ENCODE data around the gene KANK2. TPM values are rescaled to one million over a fixed set of nuclear protein-coding genes. Genes with fewer than 3 reads are reported as not detected.

The KANK2 gene
- total and polyA plus RNA-seq, 2 donors (not counting 1 experiment from before 2014, with no cell fraction given): 192 to 511 TPM

- no peak for DNase-seq (ENCODE audit: low read depth in 2 of 2)
- peaks cover 11% of the 10 kb centered on the region for H3K4me1 ChIP-seq (ENCODE audit: control insufficient read depth, extremely low read depth, insufficient read depth, low read length)
- no peak overlapping the region for H3K4me3 ChIP-seq (replicated peaks in 1 of 4; ENCODE audit: control extremely low read depth in 1 of 4, insufficient read depth in 1 of 4, low read depth in 3 of 4, low read length in 4 of 4)
- H4K20me1 ChIP-seq (ENCODE audit: control insufficient read depth, extremely low read depth, insufficient read depth, low read length): no peaks in the 10 kb centered on the region
- no peak overlapping the region for H3K4me2 ChIP-seq (ENCODE audit: extremely low read depth, insufficient read depth, low read length)
- no peak overlapping the region for H3K27ac ChIP-seq (ENCODE audit: insufficient read depth, low read length)
- H3K27me3 ChIP-seq (ENCODE audit: control insufficient read depth, insufficient read depth, low read length): no peaks in the 10 kb centered on the region
- H3K36me3 ChIP-seq (ENCODE audit: control insufficient read depth, insufficient read depth, low read length): no peaks in the 10 kb centered on the region
- no peak overlapping the region for H3K9ac ChIP-seq (ENCODE audit: insufficient read depth, low read length)
- no peaks in the 10 kb centered on the region for H3K9me3 ChIP-seq (ENCODE audit: control insufficient read depth, insufficient read depth, low read depth, low read length)
- H2AFZ ChIP-seq (ENCODE audit: low read length): no peak overlapping the region
- H3K79me2 ChIP-seq (ENCODE audit: control insufficient read depth, insufficient read depth, low read length): no peaks in the 10 kb centered on the region
- no peak for TF ChIP-seq CTCF (conservative IDR thresholded peaks at IDR 0.05 in 1 of 2, IDR thresholded peaks at IDR 0.05 in 1 of 2; ENCODE audit: low read depth in 1 of 2, low read length in 2 of 2)
- no peak for TF ChIP-seq EZH2 (IDR thresholded peaks at IDR 0.05; ENCODE audit: low read length, missing control alignments)
Observed at GRCh38 chr19:11208561-11209471, 11.5 kb upstream of the KANK2 start.

GRCh38 chr19:11205939-11206570, 8.7 kb upstream of the KANK2 start:
- H3K27me3 ChIP-seq (ENCODE audit: control insufficient read depth, insufficient read depth, low read length): no peaks in the 10 kb centered on the region
- no peak overlapping the region for H3K4me3 ChIP-seq (replicated peaks in 1 of 4; ENCODE audit: control extremely low read depth in 1 of 4, insufficient read depth in 1 of 4, low read depth in 3 of 4, low read length in 4 of 4)
- H3K27ac ChIP-seq (ENCODE audit: insufficient read depth, low read length): no peak overlapping the region
- TF ChIP-seq EZH2 (IDR thresholded peaks at IDR 0.05; ENCODE audit: low read length, missing control alignments) (no peak), CTCF (conservative IDR thresholded peaks at IDR 0.05 in 1 of 2, IDR thresholded peaks at IDR 0.05 in 1 of 2; ENCODE audit: low read depth in 1 of 2, low read length in 2 of 2) (no peak)
- no peak overlapping the region for H3K4me2 ChIP-seq (ENCODE audit: extremely low read depth, insufficient read depth, low read length)
- no peaks in the 10 kb centered on the region for H3K9me3 ChIP-seq (ENCODE audit: control insufficient read depth, insufficient read depth, low read depth, low read length)
- no peaks in the 10 kb centered on the region for H3K36me3 ChIP-seq (ENCODE audit: control insufficient read depth, insufficient read depth, low read length)
- no peaks in the 10 kb centered on the region for H4K20me1 ChIP-seq (ENCODE audit: control insufficient read depth, extremely low read depth, insufficient read depth, low read length)
- no peaks in the 10 kb centered on the region for H3K79me2 ChIP-seq (ENCODE audit: control insufficient read depth, insufficient read depth, low read length)
- no peak for DNase-seq (ENCODE audit: low read depth in 2 of 2)
- H3K4me1 ChIP-seq (ENCODE audit: control insufficient read depth, extremely low read depth, insufficient read depth, low read length): peaks cover 24% of the 10 kb centered on the region
- no peak overlapping the region for H2AFZ ChIP-seq (ENCODE audit: low read length)
- H3K9ac ChIP-seq (ENCODE audit: insufficient read depth, low read length): no peak overlapping the region

GRCh38 chr19:11204943-11205349, 7.6 kb upstream of the KANK2 start:
- H3K27me3 ChIP-seq (ENCODE audit: control insufficient read depth, insufficient read depth, low read length): no peaks in the 10 kb centered on the region
- no peak overlapping the region for H3K27ac ChIP-seq (ENCODE audit: insufficient read depth, low read length)
- no peaks in the 10 kb centered on the region for H3K9me3 ChIP-seq (ENCODE audit: control insufficient read depth, insufficient read depth, low read depth, low read length)
- H3K4me3 ChIP-seq (replicated peaks in 1 of 4; ENCODE audit: control extremely low read depth in 1 of 4, insufficient read depth in 1 of 4, low read depth in 3 of 4, low read length in 4 of 4): no peak overlapping the region
- no peaks in the 10 kb centered on the region for H4K20me1 ChIP-seq (ENCODE audit: control insufficient read depth, extremely low read depth, insufficient read depth, low read length)
- TF ChIP-seq EZH2 (IDR thresholded peaks at IDR 0.05; ENCODE audit: low read length, missing control alignments): no peak
- H3K4me1 ChIP-seq (ENCODE audit: control insufficient read depth, extremely low read depth, insufficient read depth, low read length): peaks cover 24% of the 10 kb centered on the region
- H3K79me2 ChIP-seq (ENCODE audit: control insufficient read depth, insufficient read depth, low read length): no peaks in the 10 kb centered on the region
- H3K9ac ChIP-seq (ENCODE audit: insufficient read depth, low read length): no peak overlapping the region
- no peaks in the 10 kb centered on the region for H3K36me3 ChIP-seq (ENCODE audit: control insufficient read depth, insufficient read depth, low read length)
- H3K4me2 ChIP-seq (ENCODE audit: extremely low read depth, insufficient read depth, low read length): no peak overlapping the region
- no peak for DNase-seq (ENCODE audit: low read depth in 2 of 2)
- no peak overlapping the region for H2AFZ ChIP-seq (ENCODE audit: low read length)
